Panc1 (cell line): ENCODE results near the gene RIPOR3.

Experiments
- POLR2AphosphoS5 ChIP-seq: IDR thresholded peaks from 2 replicates; pipeline ENCODE4 v1.6.1; 2012; ENCODE audit warnings: mild to moderate bottlenecking, low read depth, low read length, moderate library complexity
- SIN3A ChIP-seq: IDR thresholded peaks from 2 replicates; pipeline ENCODE4 v1.6.1; 2012; ENCODE audit warnings: low read depth, mild to moderate bottlenecking, low read length, moderate library complexity, borderline replicate concordance; ENCODE audit not compliant: insufficient read depth
- TF ChIP-seq, protein P1 (sequence below): fragments of 450-650 bp; IDR thresholded peaks from 2 replicates; pipeline ENCODE4 v1.5.1; 2017; ENCODE audit warnings: mild to moderate bottlenecking
- TF ChIP-seq, protein P2 (sequence below), 2 experiments: IDR thresholded peaks; 2 replicates each; pipeline ENCODE4 v1.6.1; 2011 to 2012; ENCODE audit warnings: low read depth in 2 of 2, control low read depth in 1 of 2, low read length in 1 of 2, mild to moderate bottlenecking in 1 of 2, moderate library complexity in 1 of 2; ENCODE audit not compliant: insufficient read depth in 1 of 2

- TF ChIP-seq SIN3A, result no peak
- TF ChIP-seq, protein P1, sequence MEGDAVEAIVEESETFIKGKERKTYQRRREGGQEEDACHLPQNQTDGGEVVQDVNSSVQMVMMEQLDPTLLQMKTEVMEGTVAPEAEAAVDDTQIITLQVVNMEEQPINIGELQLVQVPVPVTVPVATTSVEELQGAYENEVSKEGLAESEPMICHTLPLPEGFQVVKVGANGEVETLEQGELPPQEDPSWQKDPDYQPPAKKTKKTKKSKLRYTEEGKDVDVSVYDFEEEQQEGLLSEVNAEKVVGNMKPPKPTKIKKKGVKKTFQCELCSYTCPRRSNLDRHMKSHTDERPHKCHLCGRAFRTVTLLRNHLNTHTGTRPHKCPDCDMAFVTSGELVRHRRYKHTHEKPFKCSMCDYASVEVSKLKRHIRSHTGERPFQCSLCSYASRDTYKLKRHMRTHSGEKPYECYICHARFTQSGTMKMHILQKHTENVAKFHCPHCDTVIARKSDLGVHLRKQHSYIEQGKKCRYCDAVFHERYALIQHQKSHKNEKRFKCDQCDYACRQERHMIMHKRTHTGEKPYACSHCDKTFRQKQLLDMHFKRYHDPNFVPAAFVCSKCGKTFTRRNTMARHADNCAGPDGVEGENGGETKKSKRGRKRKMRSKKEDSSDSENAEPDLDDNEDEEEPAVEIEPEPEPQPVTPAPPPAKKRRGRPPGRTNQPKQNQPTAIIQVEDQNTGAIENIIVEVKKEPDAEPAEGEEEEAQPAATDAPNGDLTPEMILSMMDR, result no peak
- no peak for TF ChIP-seq POLR2AphosphoS5
- TF ChIP-seq, protein P2, sequence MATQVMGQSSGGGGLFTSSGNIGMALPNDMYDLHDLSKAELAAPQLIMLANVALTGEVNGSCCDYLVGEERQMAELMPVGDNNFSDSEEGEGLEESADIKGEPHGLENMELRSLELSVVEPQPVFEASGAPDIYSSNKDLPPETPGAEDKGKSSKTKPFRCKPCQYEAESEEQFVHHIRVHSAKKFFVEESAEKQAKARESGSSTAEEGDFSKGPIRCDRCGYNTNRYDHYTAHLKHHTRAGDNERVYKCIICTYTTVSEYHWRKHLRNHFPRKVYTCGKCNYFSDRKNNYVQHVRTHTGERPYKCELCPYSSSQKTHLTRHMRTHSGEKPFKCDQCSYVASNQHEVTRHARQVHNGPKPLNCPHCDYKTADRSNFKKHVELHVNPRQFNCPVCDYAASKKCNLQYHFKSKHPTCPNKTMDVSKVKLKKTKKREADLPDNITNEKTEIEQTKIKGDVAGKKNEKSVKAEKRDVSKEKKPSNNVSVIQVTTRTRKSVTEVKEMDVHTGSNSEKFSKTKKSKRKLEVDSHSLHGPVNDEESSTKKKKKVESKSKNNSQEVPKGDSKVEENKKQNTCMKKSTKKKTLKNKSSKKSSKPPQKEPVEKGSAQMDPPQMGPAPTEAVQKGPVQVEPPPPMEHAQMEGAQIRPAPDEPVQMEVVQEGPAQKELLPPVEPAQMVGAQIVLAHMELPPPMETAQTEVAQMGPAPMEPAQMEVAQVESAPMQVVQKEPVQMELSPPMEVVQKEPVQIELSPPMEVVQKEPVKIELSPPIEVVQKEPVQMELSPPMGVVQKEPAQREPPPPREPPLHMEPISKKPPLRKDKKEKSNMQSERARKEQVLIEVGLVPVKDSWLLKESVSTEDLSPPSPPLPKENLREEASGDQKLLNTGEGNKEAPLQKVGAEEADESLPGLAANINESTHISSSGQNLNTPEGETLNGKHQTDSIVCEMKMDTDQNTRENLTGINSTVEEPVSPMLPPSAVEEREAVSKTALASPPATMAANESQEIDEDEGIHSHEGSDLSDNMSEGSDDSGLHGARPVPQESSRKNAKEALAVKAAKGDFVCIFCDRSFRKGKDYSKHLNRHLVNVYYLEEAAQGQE (IDR thresholded peaks at IDR 0.05; ENCODE audit: insufficient read depth in 1 of 2, low read depth in 2 of 2, low read length in 1 of 2), result no peak
Measured at GRCh38 chr20:50632701-50633100, 58.6 kb downstream of the RIPOR3 start.
